GM19035 (cell line): ENCODE results near the gene VILL.
"Not testable (repeated sequence)": the region's sequence is repeated elsewhere in the genome, so short reads cannot be mapped to it uniquely, and the experiment has no call there.

ENCODE experiments used
- ATAC-seq: cut with Tn5 transposase; IDR thresholded peaks from one replicate; pipeline ENCODE4 v1.9.1; 2021; ENCODE audit not compliant: unreplicated experiment

Gene VILL

DNA sequence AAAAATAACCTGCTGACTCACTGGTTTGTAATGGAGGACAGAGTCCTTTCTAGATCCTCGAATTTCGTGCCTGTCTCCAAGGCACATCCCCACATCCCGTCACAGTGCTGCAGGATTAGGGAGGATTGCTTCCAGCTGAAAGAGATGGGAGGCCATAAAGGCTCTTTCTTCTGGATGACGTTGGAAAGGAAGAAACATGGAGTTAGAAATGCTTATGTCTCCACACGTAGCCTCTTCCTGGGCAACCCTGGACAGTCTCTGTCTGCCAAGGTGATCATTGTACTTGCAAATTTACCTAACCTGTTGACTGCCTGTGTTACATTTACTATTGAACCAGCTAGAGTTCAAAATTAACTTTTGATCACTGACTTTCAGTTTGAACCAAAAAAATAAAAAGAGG, 27.6 kb upstream of the VILL start:
- ATAC-seq = no peak

DNA sequence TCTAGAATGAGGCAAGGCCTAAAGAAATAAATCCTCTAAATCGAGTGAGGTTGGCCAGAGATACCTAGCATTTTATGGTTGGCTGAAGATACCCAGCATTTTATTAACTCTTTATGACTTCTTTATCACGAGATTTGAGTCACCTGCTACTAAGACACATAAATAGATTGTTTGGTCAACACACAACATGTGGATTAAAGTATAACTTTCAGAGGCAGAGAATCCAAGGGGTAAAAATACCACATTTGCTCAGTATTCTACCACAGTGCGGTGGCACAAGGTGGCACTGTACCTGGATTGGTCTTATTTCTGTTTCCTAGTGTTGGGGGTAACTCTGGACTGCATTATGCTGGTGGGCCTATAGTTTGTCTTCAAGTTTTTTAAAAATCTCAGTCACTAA, 27.0 kb upstream of the VILL start:
- no peak for ATAC-seq

DNA sequence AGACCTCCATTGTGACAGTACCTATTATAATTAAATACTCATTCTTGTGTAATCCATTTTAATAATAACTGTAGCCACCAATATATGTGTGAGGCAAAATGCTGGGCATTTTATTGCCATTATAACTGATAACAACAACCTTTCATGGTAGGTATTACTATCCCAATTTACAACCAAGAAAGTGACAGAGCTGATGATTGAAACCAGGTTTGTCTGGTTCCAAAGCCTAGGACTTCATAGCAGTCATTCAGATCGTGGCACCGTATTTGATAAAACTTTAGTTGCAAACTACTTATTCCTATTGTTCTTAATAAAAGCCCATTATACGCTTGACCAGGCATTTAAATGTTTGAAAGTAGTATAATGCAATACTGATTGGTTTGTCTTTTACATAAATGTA, 26.4 kb upstream of the VILL start:
- no peak for ATAC-seq

DNA sequence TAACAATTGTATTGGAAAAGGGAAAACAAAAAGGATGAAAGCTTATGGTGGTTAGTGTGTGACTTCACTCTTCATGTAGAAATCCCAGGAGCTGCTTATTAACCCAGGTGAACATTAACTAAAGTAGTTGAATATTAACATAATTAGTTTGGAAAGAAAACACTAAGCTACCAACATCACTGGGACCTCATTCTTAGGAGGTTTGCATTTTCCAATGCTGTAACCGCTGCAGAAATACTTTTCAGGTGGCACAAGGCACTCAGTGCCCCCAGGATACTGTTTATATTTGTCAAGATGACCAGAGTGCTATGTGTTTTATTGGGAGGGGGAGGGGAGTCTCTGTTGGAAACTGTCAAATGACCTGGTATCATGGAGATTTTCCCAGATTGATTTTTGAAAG, 25.9 kb upstream of the VILL start:
- no peak for ATAC-seq

DNA sequence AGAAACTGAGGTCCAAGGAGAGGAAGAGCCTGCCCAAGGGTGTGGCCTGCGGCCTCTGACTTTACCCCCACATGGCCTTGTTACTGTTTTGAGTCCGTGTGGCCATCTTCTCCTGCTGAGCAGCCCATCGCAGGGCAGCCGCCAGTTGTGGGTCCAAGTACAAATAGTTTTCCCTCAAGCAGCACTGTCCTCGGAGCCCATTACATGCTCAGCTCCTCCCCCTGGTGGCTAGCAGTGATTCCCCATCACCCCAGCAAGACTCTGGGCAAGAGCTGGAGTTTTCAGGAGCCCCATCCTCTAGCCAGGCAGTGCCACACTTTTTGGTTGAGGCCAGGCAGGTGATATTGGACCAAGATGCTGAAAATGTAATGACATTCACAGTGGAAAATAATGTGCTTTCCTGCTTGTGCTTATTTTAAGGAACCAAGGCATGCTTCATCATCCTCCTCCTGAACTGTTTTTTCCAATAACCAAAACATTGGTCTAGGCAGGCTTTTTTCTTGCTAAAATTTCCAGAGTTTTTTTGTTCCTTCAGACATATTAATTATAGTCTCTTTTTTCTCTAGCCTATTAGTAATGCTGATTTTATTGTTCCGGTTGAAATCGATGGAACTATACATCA, 23.2 kb upstream of the VILL start:
- ATAC-seq = peak; percentile 88

DNA sequence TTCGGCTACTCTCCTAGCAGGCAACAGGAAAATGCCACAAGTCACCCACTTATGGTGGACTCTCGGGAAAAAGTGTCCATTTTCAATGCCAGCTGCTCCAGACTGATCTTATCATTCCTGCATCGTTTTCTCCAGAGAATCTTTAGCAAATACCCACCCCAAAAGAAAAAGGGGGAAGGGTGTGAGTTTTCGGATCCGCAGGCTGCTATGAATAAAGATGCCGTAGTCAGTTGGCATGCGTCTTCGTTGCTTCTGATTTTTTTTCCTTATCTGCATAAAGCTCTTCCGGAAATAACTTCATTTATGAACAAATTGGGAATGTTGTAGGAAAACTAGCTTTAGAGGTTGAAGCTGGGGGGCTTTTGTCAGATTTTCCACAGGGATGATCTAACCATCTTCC, 22.4 kb upstream of the VILL start:
- no peak for ATAC-seq

DNA sequence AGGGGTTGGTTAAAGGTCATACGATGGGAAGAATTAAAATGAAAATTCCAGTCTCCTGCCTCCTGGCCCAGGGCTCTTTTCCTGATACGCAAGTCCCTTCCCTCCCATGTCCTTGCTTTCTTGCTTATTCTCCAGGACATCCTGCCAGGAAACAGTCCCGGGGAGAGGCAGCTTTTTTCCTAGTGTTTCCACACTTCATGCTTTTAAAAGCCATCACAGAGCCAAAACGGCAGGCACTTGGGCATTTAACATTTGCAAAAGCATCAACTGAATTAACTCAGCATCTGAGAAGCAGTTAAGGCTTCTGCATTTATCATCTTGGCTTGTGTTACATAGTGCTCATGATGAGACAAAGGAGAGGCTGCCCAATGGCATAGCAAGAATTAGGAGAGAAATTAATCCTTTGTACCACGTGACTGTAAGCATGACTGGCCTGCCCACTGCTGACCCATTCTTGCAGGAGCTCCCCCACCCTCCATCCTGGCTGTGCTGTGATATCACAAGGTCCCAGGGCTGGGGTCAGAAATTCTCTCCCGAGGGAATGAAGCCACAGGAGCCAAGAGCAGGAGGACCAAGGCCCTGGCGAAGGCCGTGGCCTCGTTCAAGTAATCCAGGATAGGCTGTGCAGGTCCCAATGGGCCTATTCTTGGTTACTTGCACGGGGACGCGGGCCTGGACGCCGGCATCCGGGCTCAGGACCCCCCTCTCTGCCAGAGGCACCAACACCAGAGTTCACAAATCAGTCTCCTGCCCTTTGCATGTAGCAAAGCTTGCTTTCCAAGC, 21.6 kb upstream of the VILL start:
- ATAC-seq = no peak

DNA sequence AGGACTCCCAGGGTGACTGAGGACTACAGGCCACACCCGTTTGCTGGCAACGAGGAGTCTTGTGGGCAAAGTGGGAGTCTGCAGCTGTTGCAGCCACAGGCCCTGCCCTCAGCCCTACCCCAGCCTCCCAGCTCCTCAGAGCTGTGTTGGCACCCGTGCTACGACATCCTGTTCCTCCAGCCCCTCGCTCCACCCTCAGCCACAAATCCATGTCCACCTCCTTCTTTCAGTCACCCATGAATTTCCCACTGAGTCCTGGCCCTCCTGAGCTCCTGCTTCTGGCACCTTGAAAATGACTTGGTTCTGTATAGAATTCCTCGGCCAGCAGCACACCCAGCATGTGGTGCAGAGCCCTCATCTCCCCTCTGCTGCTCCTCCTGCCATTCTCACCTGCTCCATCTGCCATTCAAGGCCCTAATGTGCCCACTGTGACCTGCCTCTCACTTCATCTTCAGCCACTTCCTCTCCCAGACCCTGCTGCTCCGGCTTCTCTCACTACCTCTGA, 20.9 kb upstream of the VILL start:
- ATAC-seq = no peak

DNA sequence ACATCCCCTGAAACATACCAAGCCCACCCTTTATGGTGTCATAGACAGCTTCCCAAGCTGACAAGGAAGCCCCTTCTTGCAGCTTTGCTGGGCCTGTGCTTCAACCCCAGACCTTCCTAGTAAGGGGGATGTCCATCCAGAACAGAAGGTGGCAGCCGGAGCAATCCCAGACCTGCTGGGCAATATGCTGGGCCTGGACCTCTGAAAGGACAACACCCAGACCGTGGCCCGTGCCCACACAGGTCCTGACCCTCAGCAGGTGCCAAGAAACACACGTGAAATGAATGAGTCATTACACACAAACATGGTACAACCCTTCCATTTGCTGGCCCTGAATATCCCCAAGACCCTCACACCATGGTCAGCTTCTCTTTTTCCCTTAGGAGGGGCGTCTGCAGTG, 19.8 kb upstream of the VILL start:
- no peak for ATAC-seq

DNA sequence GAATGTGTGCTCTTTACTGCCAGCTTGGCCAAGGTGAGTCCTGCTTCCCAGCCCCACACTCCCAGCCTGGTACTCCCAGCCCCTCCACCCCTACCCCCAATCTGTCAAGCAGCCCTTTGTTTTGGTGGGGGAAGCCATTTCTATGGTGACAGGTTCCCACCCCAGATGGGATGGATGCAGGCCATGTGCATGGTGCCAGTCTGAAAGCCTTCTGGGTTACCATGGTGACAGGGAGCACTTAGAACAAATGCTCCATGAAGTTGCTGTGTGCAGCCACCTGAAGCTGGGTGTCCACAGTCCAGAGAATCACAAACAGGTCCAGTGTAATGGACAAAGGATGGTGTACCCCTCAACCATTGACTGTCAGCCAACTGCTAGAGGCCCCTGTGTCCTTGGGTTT, 19.1 kb upstream of the VILL start:
- ATAC-seq = no peak

DNA sequence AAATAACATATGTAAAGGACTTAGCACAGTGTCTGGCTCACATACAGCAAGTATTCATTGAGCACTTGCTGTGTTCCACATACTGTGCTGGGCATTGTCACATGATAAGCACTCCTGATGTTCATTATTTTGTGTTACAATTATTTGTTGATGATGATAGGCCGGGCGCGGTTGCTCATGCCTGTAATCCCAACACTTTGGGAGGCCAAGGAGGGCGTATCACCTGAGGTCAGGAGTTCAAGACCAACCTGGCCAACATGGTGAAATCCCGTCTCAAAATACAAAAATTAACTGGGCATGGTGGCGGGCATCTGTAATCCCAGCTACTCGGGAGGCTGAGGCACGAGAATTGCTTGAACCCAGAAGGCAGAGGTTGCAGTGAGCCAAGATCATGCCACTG, 18.5 kb upstream of the VILL start:
- ATAC-seq = not testable (repeated sequence)

DNA sequence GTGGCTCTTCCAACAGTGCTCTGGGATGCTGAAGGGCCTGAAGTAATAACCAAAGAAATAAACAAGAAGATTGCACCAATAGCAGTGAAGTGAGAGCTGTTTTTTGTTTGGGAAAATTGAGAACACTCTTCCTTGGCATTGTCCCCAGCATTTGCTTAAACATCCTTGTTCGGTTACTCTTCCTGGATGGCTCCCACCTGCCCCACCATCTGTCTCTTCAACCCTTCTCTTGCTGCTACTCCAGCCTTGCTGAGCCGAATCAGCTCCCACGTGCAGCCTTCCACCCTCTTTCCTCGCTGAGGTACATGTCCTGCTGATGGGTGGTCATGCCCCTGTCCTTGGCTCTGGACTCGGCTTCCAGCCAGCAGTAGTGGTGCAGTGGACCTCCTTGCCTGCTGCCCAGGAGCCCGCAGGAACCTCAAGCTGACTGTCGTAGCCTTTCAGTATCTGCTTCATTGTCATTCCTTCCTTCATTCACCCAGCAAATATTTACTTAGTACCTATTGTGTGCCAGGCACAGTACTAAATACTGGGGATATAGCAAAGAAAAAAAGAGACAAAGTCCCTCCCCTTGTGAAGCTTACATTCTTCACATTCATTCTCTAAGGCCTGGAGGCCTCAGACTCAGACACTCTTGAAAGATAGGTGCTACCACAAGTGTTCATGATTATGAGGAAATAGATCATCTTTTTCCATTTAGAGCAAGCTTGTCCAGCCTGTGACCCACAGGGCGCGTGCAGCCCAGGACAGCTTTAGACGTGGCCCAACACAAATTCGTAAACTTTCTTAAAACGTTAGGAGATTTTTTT, 17.1 kb upstream of the VILL start:
- ATAC-seq = no peak

DNA sequence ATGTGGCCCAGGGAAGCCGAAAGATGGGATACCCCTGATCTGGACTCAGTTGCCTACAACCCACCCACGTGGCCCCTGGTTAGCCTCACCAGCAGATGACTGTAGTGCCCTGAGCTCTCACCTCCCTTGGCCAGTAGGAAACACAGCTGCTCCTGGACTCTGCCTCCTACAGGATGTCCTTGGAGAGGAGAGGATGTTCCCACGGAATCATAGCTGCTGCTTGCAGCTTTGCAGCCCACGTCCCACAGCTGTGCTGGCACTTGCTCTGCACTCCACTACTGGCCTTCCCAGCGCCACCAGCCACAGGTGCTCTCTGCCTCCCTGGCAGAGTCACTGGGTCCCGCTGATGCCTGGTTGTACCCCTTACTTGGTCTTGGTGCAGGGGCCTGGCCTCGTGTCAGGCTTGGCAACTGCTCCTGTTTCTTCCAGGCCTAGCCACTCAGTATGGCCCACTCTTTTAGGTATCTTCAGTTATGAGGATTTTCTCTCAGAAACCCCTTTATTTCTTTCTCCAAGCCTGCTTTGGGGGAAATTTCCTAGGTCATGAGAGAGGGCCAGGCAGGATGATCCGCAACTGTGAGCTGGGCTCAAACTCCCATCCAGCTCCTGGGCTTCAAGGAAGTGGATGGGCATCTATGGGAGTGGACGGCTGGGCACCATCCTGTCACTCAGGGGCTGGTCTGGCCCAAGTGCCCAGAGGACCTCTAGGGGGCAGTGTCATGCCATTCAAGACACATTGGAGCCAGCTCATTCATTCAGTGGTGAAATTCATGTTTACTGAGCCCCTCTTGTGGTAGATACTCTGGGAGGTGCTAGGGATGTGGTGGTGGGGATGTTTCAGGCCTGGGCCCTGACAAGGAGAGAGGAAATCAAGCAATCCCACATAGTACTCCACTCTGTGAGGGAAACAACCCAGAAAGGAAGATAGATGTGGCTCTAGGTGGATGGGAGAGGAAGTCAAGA, 16.2 kb upstream of the VILL start:
- peak; percentile 84 for ATAC-seq

DNA sequence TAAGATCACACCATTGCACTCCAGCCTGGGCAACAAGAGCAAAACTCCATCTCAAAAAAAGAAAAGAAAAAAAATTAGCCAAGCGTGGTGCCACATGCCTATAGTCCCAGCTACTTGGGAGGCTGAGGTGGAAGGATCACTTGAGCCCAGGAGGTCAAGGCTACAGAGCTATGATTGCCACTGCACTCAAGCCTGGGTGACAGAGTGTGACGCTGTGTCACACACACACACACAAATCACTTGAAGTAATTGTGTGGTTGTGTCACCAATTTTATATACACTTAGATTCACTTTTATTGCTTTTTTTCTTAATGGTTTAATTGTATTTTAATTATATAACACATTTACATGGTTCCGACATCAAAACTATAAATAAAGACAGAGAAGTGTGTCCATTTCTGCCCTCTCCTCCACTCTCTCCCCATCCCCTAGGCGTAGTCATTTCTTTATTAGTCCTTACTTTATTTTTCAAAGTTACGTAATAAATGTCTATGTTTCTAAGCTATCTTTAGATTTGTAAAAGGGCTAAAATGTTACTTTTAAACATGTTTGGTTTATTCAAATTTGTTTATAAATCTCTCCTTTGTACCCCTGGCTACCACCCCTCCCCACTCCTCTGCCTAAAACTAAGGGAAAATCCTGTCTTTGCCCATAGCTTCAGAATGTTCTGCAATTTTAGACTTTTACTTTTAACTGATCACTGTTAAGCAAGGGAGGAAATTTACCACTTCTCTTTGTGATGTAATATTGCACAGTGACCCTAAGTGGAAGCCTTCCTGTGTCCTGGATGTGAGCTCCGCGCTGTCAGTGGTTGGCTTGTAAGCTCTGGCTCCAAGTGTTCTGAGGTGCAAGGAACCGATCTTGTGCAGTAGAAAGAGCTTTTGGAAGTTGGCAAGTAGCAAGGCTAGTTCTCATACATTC, 10.8 kb upstream of the VILL start:
- no peak for ATAC-seq

DNA sequence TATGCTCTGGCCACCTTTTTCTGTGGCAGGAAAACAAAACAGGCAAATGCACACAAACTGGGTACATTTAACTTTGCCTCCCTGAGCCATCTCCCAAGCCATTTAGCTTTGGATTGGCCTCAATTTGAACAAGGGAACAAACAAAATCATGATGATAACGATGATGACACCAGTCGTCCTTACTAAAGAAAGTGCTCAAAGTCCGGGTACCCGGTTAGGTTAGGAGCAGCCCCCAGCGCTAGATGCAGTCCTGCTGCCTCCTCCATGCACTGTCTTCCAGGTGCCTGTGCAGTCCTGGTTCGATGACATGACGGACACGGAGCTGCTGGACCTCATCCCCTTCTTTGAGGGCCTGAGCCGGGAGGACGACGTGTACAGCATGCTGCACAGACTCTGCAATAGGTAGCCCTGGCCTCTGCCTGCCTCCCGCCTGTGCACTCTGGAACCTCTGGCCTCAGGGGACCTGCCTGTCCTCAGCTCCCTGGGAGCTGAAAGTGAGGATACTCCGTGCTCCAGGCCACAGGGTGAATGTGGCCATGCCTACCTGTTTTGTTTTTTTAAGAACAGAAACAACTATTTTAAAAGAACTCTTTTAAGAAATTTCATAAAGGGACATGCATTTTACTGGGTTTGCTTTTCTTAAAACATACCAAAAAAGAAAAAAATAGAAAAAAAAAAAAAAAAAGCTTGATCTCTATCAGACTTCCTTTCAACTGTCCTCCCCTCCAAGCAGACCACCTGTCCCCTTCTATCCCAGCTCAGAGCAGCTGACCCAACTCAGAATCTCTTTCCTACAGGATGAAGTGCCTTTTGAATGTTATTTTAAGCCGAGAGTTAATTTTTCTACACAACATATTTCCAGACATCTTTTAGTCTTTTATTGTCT, 9.9 kb upstream of the VILL start:
- no peak for ATAC-seq

DNA sequence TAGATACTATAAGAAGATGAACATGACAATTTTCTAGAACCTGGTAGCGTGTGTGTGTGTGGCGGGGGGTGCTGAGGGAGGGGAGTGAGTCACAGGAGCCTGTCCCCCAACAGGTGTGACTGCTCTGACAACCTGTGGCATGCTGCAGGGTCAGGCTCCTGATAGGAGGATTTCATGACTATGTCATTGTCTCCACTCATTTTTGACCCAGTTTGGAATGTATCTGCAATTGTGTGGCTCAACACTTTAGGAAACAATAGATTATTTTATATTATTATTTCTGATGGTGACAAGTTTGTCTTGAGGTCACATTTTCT, 9.3 kb upstream of the VILL start:
- no peak for ATAC-seq

DNA sequence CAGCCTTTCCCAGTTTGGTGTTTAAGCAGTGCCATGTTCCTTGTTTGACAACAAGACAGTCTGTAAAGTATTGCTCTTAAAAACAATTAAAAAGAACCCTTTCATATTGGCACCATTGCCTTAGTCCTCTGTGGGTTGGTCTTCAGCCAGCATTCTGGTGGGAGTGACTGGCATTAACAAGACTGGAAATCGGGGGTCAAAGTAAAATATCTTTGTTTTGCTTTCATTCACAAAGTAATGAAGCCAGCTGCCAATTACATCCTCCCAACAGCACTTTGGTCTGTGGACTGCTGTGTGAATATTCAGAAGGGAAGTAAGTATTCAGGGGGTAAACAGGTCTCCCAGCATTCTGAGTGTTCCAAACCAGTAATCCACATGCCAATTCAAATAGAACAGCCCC, 8.3 kb upstream of the VILL start:
- no peak for ATAC-seq

DNA sequence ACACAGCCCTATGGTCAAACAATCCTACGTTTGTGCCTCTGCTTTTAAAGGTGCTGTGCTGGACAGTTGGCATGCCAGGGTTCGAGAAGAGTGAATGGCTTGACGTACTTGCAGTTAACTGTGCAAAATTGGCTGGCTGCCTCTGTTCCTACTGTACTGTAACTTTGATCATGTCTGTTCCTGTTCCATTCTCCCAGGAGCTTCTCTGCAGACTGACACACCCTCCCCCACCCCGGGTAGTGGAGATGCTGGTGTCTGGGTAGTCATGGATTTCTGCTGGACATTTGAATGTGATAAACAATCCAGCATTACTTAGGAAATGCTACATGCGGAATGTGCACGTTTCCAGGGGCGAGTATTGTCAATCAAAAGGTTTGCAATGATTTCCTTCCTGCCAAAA, 6.5 kb upstream of the VILL start:
- ATAC-seq = no peak

DNA sequence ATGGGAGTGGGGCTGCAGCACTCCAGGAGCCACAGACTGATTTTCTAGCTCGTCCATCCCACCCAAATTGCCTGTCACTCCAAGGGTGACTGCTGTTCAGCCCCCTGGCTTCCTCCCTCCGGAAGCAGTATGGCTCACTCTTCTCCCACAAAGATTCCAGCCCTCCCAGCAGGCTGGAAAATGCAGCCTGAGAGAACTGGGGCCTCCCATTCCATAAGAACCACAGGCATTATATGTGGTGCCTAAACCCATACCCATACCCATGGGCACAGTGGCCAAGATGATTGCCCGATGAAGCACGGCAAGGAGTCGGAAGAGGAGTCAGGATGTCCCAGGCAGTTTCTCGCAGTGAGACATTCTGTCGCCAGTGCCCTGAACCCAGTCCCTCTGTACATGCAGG, 6.0 kb upstream of the VILL start:
- no peak for ATAC-seq
